Suprapubic skin (tissue), 4 donors: ENCODE data around the gene TTYH1.

Source experiments
- CTCF ChIP-seq, 2 donors: fragments of 200-600 bp in 1 of 2; fragments of 450-650 bp in 1 of 2; sonication (generic) in 1 of 2; IDR thresholded peaks; one replicate each; pipeline ENCODE4 v1.5.1; 2016 to 2019; ENCODE audit warnings: antibody characterized with exemption in 2 of 2, mild to moderate bottlenecking in 1 of 2, moderate library complexity in 1 of 2
- EP300 ChIP-seq: sonication (generic); formaldehyde crosslinking; IDR thresholded peaks from one replicate; pipeline ENCODE4 v1.6.1; 2017; ENCODE audit warnings: antibody characterized with exemption
- POLR2A ChIP-seq, 2 donors: fragments of 450-650 bp; IDR thresholded peaks; one replicate each; pipeline ENCODE4 v1.6.1; 2017; ENCODE audit warnings: antibody characterized with exemption in 2 of 2, mild to moderate bottlenecking in 2 of 2, moderate library complexity in 2 of 2
- POLR2AphosphoS5 ChIP-seq, 3 donors: sonication (generic); formaldehyde crosslinking; IDR thresholded peaks; one replicate each; pipeline ENCODE4 v1.6.1; 2017; ENCODE audit warnings: antibody characterized with exemption in 3 of 3

GRCh38 chr19:54426291-54426931 is 11.1 kb downstream of the TTYH1 start:
- no peak for TF ChIP-seq CTCF (IDR thresholded peaks at IDR 0.05)
- TF ChIP-seq POLR2AphosphoS5 (IDR thresholded peaks at IDR 0.05): no peak
- TF ChIP-seq EP300: no peak
- no peak for TF ChIP-seq POLR2A (IDR thresholded peaks at IDR 0.05)
